ENCODE results near the gene ADGRG1.

ADGRG1 gene

GRCh38 chr16:57620335-57621231 lies 7.8 kb upstream of the ADGRG1 start:
- DNase-seq (ENCODE audit: low spot score) = no peak

GRCh38 chr16:57621521-57622271 lies 6.7 kb upstream of the ADGRG1 start:
- DNase-seq (ENCODE audit: low spot score) = no peak

GRCh38 chr16:57622361-57623250 lies 5.8 kb upstream of the ADGRG1 start:
- DNase-seq (ENCODE audit: low spot score) = no peak

GRCh38 chr16:57623251-57624043 lies 5.0 kb upstream of the ADGRG1 start:
- peak; percentile 90 for DNase-seq (ENCODE audit: low spot score)

GRCh38 chr16:57624044-57624688 lies 4.3 kb upstream of the ADGRG1 start:
- DNase-seq (ENCODE audit: low spot score) = no peak

GRCh38 chr16:57624806-57625500 lies 3.5 kb upstream of the ADGRG1 start:
- DNase-seq (ENCODE audit: low spot score) = peak; percentile 90

- DNase-seq (ENCODE audit: low spot score) = no peak
Observed at GRCh38 chr16:57626420-57627170, 1.8 kb upstream of the ADGRG1 start.

- no peak for DNase-seq (ENCODE audit: low spot score)
Observed at GRCh38 chr16:57627184-57627871, 1.1 kb upstream of the ADGRG1 start.

GRCh38 chr16:57628783-57629293 lies 408 bp downstream of the ADGRG1 start:
- no peak for DNase-seq (ENCODE audit: low spot score)

- no peak for DNase-seq (ENCODE audit: low spot score)
Observed at GRCh38 chr16:57629516-57630406, 1.3 kb downstream of the ADGRG1 start.

GRCh38 chr16:57630407-57630797 lies 2.0 kb downstream of the ADGRG1 start:
- no peak for DNase-seq (ENCODE audit: low spot score)

- DNase-seq (ENCODE audit: low spot score) = peak; percentile 76
Observed at GRCh38 chr16:57630931-57631845, 2.8 kb downstream of the ADGRG1 start.

- DNase-seq (ENCODE audit: low spot score) = no peak
Observed at GRCh38 chr16:57632568-57632967, 4.1 kb downstream of the ADGRG1 start.

GRCh38 chr16:57633383-57634064 lies 5.1 kb downstream of the ADGRG1 start:
- no peak for DNase-seq (ENCODE audit: low spot score)

GRCh38 chr16:57634171-57634570 lies 5.7 kb downstream of the ADGRG1 start:
- no peak for DNase-seq (ENCODE audit: low spot score)
